AG04449 (cell line): Measurements from ENCODE around the gene FAM120AOS.

Experiments
- CTCF ChIA-PET: fragments of 350-600 bp; formaldehyde crosslinking; extraction: SDS; loops from one replicate; lab custom pipeline; 2021; ENCODE audit warnings: antibody characterized with exemption; lab: Yijun Ruan, JAX
- POLR2A ChIA-PET: fragments of 400-600, 350-600 bp; formaldehyde crosslinking; extraction: SDS; loops from one replicate; lab custom pipeline; 2020; ENCODE audit warnings: antibody characterized with exemption, inconsistent platforms; lab: Yijun Ruan, JAX
- DNase-seq: peaks from one replicate; pipeline ENCODE4 v3.0.0-alpha.2; 2010; ENCODE audit warnings: low read depth, low spot score
- H3K4me3 ChIP-seq: 2 replicates; pipeline ENCODE4 v1.5.1; 2011; ENCODE audit warnings: low read depth, mild to moderate bottlenecking, control low read depth, low read length
- CTCF ChIP-seq: IDR thresholded peaks from one replicate; pipeline ENCODE4 v1.5.1; 2011; ENCODE audit warnings: mild to moderate bottlenecking, moderate library complexity, low read length, control low read depth, inconsistent platforms; ENCODE audit not compliant: insufficient read depth; ENCODE audit errors: missing control alignments

The FAM120AOS gene

GRCh38 chr9:93417538-93417937 lies 35.8 kb downstream of the FAM120AOS start:
- no peak for TF ChIP-seq CTCF
- DNase-seq = no peak
- POLR2A ChIA-PET = no interaction called here
- H3K4me3 ChIP-seq = no peak overlapping the region
- CTCF ChIA-PET = no interaction called here

GRCh38 chr9:93416530-93417235 lies 36.7 kb downstream of the FAM120AOS start:
- CTCF ChIA-PET = interaction anchor here (1.0 to 1.1 kb wide), 2 partner anchors 13 to 39 kb away, joined by 3 read pairs; no protein-coding TSS in a partner anchor
- POLR2A ChIA-PET = no interaction called here

GRCh38 chr9:93415176-93415690 lies 38.1 kb downstream of the FAM120AOS start:
- no peak for TF ChIP-seq CTCF
- no peak for DNase-seq
- ChIA-PET CTCF (no interaction called here), POLR2A (no interaction called here)
- no peak overlapping the region for H3K4me3 ChIP-seq

More at GRCh38 chr9:93416530-93417235, 36.7 kb downstream of the FAM120AOS start:
- no peak overlapping the region for H3K4me3 ChIP-seq
- no peak for TF ChIP-seq CTCF
- DNase-seq = no peak

- TF ChIP-seq CTCF = no peak
- CTCF ChIA-PET = no interaction called here
Measured at GRCh38 chr9:93413530-93413929, 39.9 kb downstream of the FAM120AOS start.

GRCh38 chr9:93406371-93406770 lies 47.0 kb downstream of the FAM120AOS start:
- POLR2A ChIA-PET = no interaction called here
- H3K4me3 ChIP-seq = no peak overlapping the region
- DNase-seq = no peak
- TF ChIP-seq CTCF = no peak
- CTCF ChIA-PET = no interaction called here

More at GRCh38 chr9:93413530-93413929, 39.9 kb downstream of the FAM120AOS start:
- no peak for DNase-seq
- H3K4me3 ChIP-seq = no peak overlapping the region
- POLR2A ChIA-PET = no interaction called here

GRCh38 chr9:93398471-93398870 lies 54.9 kb downstream of the FAM120AOS start:
- no peak for DNase-seq
- ChIA-PET POLR2A (no interaction called here), CTCF (no interaction called here)
- H3K4me3 ChIP-seq = no peak overlapping the region
- no peak for TF ChIP-seq CTCF
